IPS-NIHi11 (cell line): ENCODE measurements around the gene C22orf39.

ENCODE experiments used
- DNase-seq: peaks from one replicate; pipeline ENCODE4 v3.0.0; 2012; ENCODE audit warnings: mixed read lengths, low spot score

The C22orf39 gene

DNA sequence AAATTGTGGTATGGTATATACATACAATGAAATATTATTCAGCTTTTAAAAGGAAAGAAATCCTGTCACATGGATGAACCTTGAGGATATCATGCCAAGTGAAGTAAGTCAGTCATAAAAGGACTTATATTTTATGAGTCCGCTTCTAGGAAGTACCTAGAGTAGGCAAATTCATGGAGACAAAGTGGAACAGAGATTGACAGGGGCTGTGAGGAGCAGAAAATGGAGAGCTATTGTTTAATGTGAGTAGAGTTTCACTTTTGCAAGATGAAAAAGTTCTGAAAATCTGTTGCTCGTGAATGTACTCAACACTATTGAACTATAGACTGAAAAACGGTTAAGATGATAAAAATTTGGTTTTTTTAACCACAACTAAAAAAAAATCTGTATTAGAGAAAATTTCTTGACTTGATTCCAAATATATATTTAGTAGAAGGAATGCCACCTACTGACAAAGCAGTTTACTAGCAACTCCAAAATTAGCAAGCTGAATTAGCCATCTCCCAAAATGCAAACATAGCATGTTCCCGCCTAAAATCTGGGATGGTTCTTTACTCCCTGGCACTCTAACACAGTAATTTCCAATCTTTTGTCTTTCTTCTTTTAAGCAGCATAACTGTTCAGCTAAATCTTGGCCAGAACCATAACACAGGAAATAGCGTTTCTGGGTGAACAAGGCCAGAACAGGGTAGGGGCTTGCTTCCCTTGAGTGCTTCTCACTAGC lies 30.0 kb upstream of the C22orf39 start:
- no peak for DNase-seq

DNA sequence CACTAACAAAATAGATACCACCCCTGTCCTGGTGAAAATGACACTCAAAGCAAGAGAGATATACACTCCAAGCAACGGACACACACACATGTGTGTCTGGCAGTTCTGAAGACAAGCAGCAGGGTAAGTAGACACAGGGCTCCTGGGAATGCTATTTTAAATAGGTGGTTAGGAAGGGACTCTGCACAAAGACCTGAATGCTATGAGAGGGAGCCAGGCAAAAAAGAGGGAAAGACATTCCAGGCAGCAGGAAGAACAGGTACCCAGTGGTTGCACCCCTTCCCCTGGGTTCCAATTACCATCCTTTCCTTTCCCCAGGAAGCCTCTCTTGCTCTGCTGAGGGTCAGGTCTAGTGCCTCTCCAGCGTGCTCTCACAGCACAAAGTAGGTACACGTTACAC lies 28.5 kb upstream of the C22orf39 start:
- no peak for DNase-seq

DNA sequence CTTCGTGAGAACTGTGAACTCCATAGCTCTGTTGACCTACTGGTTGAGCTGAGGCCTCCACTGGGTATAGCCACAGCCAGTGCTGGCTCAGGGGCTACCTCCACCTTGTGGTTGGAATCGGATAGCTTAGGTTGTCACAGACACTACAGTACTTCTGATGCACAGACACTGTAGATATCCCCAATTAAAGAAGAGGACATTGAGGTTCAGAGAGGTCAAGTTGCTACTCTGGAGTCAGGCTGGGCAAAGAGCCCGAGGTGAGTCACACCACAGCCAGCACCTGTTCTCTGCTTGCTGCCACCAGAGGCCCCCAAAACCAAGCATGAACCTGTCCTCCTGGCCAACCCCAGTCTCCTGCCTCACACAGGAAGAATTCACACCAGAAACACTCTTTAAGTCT lies 26.1 kb upstream of the C22orf39 start:
- no peak for DNase-seq

DNA sequence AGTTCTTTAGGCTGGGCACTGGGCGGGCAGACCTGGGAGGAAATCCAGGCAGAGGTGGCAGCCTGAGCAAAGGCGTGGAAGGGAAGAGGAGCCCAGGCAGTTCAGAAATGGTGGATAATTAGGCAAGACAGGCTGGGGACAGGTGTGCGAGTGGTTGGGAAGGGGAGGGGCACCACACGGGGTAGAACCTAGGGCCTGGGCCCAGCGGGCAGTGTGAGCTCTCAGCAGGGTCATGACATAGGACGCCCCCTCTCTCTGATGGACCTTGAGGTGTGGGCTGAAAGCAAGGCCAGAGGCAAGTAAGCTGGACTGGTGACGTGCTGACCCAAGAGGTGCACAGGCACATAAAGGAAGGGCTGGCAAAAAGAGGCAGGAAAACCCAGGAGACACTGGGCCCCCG lies 24.7 kb upstream of the C22orf39 start:
- DNase-seq, result no peak

DNA sequence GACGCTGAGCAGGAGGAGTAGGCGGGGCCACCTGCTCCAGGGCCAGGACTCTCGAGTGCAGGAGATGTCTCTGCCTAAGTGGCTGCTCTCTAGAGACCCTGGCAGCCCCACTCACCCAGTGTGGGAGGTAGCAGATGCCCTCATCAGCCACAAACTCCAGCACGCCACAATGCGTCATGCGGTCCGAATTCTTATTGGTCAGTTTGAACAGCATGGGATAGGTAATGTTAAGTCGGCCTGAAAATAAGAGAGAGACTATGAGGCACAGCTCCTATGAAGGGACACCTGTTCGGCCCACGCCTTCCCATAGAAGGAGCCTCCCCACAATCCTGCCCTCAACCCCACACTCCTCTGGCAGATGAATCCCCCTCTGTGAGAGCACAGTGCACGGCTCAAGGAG lies 24.1 kb upstream of the C22orf39 start:
- DNase-seq, result no peak

DNA sequence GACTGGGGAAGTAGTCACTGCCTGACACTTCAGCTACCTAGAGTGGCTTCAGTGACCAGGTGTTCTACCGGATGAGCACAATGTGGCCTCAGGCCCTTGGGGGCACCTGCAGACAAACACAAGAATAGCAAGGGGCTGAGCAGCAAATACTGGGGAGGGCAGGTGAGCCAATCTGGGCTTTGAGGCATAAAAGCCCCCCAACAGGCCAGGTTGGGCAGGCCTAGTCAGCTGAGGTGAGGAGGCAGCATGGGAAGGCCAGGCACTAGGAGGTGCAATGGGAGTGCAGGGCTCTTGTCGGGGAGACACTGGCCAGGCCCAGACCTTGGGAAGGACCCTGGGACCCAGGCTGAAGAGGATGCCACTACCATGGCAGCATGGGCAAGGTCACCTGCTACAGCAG lies 22.5 kb upstream of the C22orf39 start:
- DNase-seq, result no peak

DNA sequence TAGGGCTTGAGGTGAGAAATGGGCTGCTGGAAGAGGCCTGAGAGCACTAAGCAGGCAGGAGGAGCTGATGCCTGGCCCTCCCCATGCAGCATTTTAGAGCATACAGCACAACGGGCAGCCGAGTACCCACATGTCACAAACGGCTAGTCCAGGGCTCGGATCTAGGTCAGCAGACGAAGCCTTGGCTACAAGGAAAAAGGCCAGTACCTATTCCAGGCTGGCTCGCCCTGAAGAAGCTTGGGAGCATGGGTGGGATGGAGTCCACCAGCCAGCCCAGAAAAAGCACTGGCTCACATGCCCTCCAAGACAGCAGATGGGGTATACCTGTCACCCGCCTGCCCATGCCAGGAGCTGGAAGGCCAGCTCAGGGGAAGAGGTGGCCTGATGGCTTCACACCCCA lies 21.9 kb upstream of the C22orf39 start:
- DNase-seq, result no peak

DNA sequence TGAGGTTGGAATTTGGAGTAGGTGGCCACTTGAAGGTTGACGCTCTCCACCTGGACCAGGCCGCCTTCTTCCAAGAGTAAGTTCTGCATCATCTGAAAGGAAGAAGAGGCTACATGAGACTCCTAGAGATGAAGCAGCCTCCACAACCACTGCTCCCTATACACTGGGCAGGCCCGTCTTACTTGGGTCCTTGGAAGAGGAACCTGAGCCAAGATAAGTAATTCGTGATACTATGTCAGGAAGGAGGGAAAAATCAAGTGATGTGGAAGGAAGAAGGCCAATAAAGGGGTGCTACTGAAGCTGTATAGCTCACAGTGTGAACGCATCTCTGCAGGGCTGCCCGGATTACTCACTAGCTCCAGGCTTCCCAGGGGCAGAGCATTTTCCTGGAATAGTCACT lies 20.4 kb upstream of the C22orf39 start:
- no peak for DNase-seq

DNA sequence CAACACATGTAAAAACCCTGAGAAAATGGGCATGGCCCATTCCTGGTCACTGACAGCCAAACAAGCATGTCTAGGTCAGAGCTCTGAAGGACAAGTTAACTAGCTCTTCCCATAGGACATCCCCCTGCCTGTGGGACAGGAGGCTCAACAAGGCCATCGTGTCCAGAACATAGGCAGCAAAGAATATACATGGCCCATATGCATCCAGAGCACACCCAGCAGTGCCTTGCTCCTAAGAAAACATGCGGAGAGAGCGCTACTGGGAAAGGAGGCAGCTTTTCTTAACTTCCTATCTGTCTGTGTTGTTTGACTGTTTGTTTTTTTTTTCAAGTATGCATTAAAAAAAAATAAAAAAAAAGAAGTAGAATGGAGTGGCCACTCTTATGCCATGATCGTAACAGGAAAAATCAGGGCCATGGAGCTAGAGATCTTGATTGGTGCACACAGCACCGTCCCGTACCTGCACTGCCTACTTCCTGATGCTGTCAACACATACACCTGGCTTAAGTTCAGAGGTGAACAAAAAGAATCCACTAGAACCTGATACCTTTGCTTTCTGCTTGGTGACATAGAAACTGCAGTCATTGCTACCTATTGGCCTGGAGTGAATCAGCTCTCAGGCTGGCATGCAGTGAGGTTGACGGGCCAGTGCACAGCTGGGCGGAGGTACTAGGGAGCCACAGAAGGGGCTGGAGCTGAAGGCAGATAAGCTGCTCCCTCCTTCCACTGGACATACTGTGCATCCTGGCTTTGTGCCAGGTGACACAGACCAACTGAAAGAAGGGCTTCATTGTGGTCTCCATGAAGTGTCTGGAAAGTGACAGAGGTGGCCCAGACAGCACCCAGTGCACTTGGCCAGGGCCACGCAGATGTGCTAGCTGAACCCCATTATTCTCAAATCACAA lies 19.6 kb upstream of the C22orf39 start:
- DNase-seq, result no peak

DNA sequence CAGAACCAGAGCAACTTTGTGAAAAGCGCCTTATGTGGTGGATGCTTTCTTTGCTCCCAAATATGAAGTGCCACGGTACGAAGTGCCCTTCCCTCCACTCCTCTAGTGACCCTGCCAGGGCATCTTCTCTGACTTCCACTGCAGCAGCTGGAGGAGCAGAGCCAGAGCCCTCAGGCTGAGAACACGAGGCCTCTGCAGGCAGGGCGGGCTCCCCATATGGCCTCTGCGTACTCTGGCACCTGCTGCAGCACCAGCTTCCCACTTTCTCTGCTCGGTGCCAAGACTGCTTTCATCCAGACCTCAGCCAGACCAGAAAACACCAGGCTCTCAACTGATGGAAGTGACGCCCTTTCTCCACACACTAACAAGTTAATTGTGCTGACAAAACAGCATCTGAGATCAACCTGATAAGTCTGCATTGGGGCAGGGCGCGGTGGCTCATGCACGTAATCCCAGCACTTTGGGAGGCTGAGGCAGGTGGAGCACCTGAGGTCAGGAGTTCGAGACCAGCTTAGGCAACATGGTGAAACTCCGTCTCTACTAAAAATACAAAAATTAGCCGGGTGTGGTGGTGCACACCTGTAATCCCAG lies 18.7 kb upstream of the C22orf39 start:
- DNase-seq, result no peak

DNA sequence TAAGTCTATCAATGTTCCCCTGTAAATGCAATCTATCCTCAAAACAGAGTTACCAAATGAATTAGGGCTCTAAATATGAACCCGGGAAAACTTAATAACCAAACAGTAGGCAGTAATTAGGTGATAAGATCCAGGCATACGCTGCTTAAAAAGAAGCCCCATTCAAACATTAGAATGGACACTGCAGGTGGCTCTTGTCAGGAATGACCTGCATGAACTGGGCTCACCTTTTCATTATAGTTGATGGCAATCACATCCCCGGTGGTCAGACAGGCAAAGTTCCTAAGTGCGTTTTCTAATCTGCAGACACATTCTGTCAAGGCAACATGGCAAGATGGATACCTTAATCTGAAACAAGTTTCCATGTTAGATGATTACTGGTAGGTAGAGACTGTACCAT lies 17.5 kb upstream of the C22orf39 start:
- DNase-seq, result no peak

DNA sequence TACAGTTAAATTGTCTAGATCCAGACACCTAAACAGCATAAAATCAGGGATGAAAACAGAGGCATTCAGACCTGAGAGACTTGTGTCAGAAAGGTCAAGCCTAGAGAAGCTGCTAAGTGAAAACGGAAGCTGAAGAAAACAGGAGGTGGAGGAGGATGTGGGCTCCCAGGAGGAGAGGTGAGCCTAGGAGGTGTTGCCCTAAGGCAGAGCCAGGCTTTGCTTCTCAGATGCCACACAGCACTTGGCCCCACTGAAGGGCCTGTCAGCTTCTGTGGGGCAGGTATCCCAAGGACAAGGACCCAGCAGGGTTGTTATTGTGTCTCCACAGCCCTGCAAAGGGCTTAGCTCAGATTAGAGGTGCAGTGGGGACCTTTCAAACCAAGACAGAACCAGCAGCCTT lies 17.0 kb upstream of the C22orf39 start:
- no peak for DNase-seq

DNA sequence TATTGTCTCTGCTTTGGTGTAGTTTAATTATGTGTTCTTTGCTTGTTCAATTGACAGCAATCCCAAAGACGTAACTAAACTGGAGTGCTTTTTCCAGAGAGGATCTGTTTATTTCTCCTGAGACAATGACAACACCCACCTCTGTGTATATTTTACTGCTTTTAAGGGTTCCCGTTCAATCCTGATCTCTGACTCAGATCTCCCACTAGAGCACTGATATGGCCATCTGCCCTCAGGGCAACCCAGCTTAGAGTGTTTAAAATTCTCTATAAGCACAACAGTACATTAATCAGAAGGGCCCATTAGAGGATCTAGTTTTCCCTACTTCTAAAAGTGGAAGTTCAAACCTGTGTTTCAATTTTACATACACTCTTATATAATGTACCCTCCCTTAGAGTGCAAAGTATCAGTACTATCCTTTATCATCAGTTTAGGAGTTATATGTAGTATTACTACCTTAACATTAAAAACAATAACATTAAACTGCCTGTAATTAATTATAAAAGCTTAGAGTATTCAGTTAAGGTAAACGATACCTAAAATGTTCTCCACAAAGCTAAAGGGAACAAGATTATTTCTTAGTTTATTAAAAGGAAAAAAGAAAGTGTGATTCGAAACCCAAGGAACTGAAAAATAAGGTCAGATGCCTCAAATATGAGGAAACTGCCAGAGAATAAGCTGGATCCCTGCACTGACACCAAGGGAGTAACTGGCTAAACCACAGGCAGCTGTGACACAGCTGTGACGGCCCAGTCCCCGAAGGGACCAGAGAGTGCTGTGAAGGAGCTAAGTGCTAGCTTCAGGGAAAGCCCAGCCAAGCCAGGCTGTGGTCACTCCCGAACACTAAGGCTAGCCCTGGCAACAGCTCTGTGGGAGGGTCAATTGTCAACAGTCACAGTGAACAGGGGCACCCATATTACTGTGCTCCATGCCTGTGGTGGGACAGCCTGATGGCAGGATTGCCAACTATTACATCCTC lies 16.3 kb upstream of the C22orf39 start:
- no peak for DNase-seq

DNA sequence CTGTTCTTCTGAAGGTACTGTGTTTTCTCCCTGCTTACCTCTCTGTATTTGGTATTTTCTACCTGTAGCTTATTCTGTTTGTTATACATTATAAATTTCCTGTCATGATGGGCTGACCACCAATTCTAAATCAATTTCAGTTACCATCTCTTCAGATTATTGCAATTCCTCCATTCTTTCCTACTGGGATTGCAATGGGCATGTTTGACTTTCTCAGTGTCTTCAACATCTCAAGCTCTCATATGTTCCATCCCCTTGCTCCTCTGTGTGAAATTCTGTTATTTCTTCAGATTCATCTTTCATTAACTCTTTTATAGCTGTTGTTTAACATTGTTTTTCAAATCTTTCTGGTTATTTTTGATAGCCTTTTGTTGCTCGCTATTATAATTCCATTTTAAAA lies 15.5 kb upstream of the C22orf39 start:
- DNase-seq, result no peak

DNA sequence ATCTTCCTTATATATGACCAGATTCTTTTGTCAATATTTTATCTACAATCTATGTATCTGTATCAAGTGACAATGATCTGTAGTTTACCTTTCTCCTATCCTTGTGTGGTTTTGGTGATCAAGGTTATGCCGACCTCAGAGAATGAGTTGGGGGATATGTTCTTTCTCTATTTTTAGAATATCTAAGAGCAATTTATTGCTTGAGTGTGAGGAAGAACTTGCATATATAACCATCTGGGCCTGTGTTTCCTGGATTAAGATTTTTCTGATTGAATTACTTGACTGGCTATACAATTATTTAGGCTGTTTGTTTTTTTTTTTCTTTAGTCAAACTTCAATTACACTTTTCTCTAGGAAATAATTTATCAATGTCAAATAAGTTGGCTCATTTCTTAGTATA lies 14.0 kb upstream of the C22orf39 start:
- DNase-seq, result no peak

DNA sequence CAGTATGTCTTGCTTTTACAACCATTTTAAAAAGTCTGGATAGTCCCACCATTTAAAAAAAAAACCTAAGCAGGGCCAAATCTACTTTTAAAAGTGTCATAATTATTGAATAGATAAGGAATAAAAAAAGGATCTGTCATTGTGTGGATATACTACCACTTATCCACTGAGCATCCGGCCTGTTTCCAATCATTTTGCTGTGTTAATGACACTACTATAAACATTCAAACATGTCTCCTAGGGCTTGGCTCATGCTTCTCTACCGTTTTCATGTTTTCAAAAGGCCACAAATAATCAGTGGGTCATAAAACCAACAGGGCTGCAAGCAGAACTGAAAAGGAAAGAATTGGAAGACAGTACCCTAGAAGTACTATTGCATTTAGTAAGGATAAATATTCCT lies 12.5 kb upstream of the C22orf39 start:
- DNase-seq, result no peak

DNA sequence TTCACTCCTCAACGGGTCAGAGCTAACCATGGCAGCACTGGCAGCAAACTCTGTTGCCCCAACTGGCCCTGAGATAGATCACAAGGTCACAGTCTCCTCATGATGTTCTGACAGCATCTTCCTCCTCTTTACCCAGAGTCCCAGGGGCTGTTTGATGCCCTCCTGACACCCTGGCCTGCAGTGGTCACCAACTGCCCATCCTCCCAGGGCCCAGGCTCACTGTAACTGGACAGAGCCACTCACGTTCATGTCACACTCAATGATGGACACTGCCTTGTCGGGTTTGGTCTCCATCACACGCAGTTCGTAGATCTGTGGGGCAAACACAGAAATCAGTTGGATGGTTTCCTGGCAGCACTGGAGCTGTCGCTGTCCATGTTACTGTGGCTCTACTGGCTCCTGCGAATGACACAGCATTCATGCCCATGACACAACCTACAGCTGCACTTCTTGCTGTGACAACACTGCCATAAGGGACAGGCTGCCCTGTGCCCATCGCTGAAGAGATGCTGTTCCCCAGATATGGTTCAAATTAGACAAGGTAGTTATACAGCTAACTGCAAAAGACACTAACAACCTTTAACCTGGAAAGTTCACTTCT lies 10.4 kb upstream of the C22orf39 start:
- DNase-seq, result no peak

DNA sequence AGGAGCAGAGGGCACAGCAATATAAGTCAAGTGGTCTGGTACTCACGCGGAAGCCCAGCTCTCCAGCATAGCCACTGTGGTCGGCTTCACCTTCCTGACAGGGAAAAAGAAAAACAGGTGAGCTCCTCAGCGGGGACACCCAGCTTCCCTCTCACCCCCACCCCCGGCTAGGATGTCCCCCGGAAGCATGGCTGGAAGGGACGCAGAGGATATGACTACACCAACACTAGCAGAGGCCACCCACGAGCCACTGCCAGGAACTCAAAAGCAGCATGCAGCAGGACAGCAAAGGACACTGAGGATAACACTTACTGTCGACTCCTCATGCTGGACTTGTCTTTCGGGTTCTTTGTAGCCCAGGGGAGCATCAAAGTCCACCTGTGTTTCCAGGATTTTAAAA lies 9.0 kb upstream of the C22orf39 start:
- no peak for DNase-seq

DNA sequence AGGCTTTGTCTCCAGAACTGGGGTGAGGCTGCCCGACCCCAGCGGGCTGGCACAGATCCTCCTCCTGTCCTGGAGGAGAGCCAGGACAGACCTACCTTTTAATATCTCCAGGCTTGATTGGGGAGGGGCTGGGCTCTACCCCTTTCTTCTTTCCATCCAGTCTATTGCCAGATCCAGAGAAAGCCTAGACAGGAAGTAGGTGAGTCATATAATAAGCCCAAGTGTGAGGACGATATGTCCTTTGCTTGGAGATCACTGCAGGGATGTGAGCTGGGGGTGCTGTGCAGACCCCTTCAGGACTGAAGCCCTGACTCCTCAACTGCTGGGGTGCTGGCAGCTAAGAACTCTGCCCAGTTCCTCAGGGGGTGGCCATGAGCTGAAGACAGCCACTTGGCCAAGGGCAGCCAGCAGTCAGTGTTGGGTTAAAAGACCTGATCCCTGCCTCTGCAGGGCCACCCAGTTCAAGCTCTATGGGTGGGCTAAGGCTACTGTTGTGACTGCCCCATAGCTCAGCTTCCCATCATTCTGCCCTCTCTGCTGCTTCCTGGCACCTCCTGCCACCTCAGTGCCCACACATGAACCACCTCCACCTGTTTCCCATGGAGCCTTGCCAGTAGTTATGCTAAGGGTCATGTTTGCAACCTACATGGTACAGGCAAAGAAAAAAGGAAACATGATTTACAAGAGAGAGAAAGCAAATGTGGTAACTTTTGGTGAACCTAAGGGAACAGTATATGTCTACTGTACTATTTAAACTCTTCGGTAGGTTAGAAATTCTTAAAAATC lies 8.3 kb upstream of the C22orf39 start:
- no peak for DNase-seq

DNA sequence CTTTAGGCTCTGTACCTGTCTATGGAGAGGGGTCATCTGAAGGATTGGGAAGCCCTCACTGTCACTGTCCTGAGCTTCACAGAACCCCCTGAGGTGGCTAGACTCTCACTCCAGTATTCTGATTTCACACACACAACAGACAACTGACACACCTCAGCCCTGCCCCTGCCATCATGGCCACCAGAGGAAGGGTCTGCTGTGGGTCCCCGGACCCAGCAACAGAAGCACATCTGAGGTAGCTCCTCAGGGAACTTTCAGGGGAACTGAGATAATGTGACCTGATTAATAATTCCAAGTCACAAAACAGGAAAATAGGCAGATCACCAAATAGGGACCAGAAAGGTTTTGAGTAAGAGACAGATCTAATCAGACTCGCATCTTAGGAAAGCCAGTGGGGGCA lies 7.5 kb upstream of the C22orf39 start:
- DNase-seq, result no peak

DNA sequence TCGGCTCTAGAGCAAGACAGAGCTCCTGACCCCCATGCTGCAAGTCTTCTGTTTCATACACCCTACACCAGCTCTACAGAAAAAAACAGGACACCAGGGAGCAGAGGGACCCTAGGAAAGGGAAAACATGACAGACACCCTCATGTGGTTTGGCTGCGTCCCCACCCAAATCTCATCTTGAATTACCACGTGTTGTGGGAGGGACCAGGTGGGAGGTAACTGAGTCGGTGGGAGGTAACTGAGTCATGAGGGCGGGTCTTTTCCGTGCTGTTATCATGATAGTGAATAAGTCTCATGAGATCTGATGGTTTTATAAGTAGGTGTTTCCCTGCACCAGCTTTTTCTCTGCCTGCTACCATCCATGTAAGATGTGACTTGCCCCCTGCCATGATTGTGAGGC lies 6.6 kb upstream of the C22orf39 start:
- no peak for DNase-seq
